ENCODE measurements around the gene NUF2.
"Not testable (repeated sequence)": the region's sequence is repeated elsewhere in the genome, so short reads cannot be mapped to it uniquely, and the experiment has no call there.

The NUF2 gene

GRCh38 chr1:163346326-163346870 lies 24.6 kb downstream of the NUF2 start:
- DNase-seq (ENCODE audit: extremely low read depth, insufficient read length), result no peak
- Histone ChIP-seq H3K4me3 (replicated peaks; ENCODE audit: low read depth, low read length) (no peak overlapping the region), H3K36me3 (ENCODE audit: control insufficient read depth, insufficient read depth, low read length) (no peaks in the 10 kb centered on the region; the same call in 1 of the 2 replicates), H3K27me3 (replicated peaks; ENCODE audit: control insufficient read depth, insufficient read depth, low read length) (no peaks in the 10 kb centered on the region)
- TF ChIP-seq, protein P1, sequence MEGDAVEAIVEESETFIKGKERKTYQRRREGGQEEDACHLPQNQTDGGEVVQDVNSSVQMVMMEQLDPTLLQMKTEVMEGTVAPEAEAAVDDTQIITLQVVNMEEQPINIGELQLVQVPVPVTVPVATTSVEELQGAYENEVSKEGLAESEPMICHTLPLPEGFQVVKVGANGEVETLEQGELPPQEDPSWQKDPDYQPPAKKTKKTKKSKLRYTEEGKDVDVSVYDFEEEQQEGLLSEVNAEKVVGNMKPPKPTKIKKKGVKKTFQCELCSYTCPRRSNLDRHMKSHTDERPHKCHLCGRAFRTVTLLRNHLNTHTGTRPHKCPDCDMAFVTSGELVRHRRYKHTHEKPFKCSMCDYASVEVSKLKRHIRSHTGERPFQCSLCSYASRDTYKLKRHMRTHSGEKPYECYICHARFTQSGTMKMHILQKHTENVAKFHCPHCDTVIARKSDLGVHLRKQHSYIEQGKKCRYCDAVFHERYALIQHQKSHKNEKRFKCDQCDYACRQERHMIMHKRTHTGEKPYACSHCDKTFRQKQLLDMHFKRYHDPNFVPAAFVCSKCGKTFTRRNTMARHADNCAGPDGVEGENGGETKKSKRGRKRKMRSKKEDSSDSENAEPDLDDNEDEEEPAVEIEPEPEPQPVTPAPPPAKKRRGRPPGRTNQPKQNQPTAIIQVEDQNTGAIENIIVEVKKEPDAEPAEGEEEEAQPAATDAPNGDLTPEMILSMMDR (IDR thresholded peaks at IDR 0.05; ENCODE audit: insufficient read depth, low read length, poor library complexity, severe bottlenecking), result no peak

DNA sequence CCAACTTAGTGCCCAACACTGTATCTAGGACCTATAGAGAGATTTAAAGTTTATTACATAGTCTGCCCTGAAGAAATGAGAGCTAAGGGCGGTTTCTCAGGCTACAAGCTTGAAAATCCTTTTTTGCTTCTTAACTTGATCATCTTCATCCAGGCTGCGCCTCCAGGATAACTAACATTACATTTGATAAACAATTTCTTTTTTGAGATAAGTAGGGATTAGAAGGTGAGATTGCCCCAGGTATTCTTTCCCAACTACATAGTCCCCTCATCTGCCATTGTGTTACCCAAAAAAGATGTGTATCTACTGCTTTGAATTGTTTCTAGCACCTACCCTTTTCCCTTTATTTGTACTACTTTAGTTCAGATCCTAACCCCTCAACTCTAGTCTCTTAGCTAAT lies 25.4 kb downstream of the NUF2 start:
- no peak for DNase-seq (ENCODE audit: extremely low read depth, insufficient read length)
- Histone ChIP-seq H3K27me3 (replicated peaks; ENCODE audit: control insufficient read depth, insufficient read depth, low read length) (no peaks in the 10 kb centered on the region), H3K36me3 (ENCODE audit: control insufficient read depth, insufficient read depth, low read length) (no peaks in the 10 kb centered on the region; the same call in 1 of the 2 replicates), H3K4me3 (replicated peaks; ENCODE audit: low read depth, low read length) (no peak overlapping the region)
- TF ChIP-seq, protein P1 (IDR thresholded peaks at IDR 0.05; ENCODE audit: insufficient read depth, low read length, poor library complexity, severe bottlenecking), result no peak

DNA sequence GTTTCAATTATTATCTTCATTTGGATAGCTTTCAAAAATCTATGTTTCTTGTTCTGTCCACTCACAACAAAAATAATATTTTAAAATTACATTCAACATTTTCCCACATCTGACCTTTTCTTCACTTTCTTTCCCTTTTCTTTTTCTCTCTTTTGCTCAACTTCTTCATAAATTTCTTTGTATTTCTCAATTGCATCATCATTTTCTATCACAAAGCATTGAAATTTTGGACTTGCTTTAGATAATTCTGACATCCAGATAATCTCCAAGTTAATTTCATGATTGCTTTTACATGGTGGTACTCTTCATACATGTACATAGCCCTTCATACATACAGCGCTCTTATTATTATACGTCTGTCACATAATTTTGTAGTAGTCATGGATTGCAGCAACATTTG lies 30.2 kb downstream of the NUF2 start:
- TF ChIP-seq, protein P1 (IDR thresholded peaks at IDR 0.05; ENCODE audit: insufficient read depth, low read length, poor library complexity, severe bottlenecking), result no peak
- Histone ChIP-seq H3K36me3 (ENCODE audit: control insufficient read depth, insufficient read depth, low read length) (no peaks in the 10 kb centered on the region), H3K4me3 (replicated peaks; ENCODE audit: low read depth, low read length) (no peak overlapping the region), H3K27me3 (replicated peaks; ENCODE audit: control insufficient read depth, insufficient read depth, low read length) (no peaks in the 10 kb centered on the region)
- no peak for DNase-seq (ENCODE audit: extremely low read depth, insufficient read length)

DNA sequence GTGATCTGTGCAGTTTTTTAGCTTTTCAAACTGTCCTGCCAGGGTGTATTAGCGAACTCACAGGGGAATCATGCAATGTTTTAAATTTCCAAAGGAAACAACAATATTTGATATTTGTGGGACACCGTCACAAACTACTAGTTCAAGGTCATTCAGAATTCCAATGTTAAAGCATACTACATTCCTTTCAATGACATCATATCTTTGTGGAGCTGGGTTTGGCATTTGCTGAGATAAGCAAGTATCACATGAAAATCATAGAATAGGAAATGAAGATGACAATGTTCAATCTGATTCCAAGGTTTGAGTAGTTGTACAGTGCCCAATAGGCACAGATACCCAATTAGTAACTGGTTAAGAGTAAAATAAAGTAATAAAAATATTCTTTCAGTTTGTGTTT lies 35.6 kb downstream of the NUF2 start:
- no peaks in the 10 kb centered on the region for H3K27me3 ChIP-seq (replicated peaks; ENCODE audit: control insufficient read depth, insufficient read depth, low read length)
- no peak for DNase-seq (ENCODE audit: extremely low read depth, insufficient read length)

GRCh38 chr1:163358172-163358571 lies 36.4 kb downstream of the NUF2 start:
- DNase-seq (ENCODE audit: extremely low read depth, insufficient read length); H3K4me3 ChIP-seq (replicated peaks; ENCODE audit: low read depth, low read length); H3K27me3 ChIP-seq (replicated peaks; ENCODE audit: control insufficient read depth, insufficient read depth, low read length); H3K36me3 ChIP-seq (ENCODE audit: control insufficient read depth, insufficient read depth, low read length): not testable (repeated sequence)

More for the DNA sequence above, 35.6 kb downstream of the NUF2 start:
- Histone ChIP-seq H3K4me3 (replicated peaks; ENCODE audit: low read depth, low read length) (no peak overlapping the region), H3K36me3 (ENCODE audit: control insufficient read depth, insufficient read depth, low read length) (no peaks in the 10 kb centered on the region)
- TF ChIP-seq, protein P1 (IDR thresholded peaks at IDR 0.05; ENCODE audit: insufficient read depth, low read length, poor library complexity, severe bottlenecking), result no peak

GRCh38 chr1:163361123-163361934 lies 39.6 kb downstream of the NUF2 start:
- H3K4me3 ChIP-seq (replicated peaks; ENCODE audit: low read depth, low read length), result no peak overlapping the region
- H3K27me3 ChIP-seq (replicated peaks; ENCODE audit: control insufficient read depth, insufficient read depth, low read length), result no peaks in the 10 kb centered on the region
- TF ChIP-seq, protein P1 (IDR thresholded peaks at IDR 0.05; ENCODE audit: insufficient read depth, low read length, poor library complexity, severe bottlenecking), result peak; percentile 60
- no peaks in the 10 kb centered on the region for H3K36me3 ChIP-seq (ENCODE audit: control insufficient read depth, insufficient read depth, low read length)
- DNase-seq (ENCODE audit: extremely low read depth, insufficient read length), result no peak

All from GM06990 (cell line).